Measurements from ENCODE around the gene KLHL11. TPM values are rescaled to one million over a fixed set of nuclear protein-coding genes. Genes with fewer than 3 reads are reported as not detected.

KLHL11 gene, protein sequence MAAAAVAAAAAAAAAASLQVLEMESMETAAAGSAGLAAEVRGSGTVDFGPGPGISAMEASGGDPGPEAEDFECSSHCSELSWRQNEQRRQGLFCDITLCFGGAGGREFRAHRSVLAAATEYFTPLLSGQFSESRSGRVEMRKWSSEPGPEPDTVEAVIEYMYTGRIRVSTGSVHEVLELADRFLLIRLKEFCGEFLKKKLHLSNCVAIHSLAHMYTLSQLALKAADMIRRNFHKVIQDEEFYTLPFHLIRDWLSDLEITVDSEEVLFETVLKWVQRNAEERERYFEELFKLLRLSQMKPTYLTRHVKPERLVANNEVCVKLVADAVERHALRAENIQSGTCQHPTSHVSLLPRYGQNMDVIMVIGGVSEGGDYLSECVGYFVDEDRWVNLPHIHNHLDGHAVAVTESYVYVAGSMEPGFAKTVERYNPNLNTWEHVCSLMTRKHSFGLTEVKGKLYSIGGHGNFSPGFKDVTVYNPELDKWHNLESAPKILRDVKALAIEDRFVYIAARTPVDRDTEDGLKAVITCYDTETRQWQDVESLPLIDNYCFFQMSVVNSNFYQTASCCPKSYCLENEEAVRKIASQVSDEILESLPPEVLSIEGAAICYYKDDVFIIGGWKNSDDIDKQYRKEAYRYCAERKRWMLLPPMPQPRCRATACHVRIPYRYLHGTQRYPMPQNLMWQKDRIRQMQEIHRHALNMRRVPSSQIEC
- total RNA-seq (2022) (25.3 and 25.6 TPM in 2 replicates), Bru-seq, nascent RNA (percentile 69 among the genes with signal in this experiment), BruChase-seq, experiment 1, labeled RNA remaining after a 6-hour chase (percentile 79 among the genes with signal in this experiment), BruChase-seq, experiment 2, labeled RNA remaining after a 2-hour chase (percentile 92 among the genes with signal in this experiment)
- long read RNA-seq, partial matches to known transcripts, result 0 of 1 reads
- long read RNA-seq, other reads (novel, unspliced or antisense), result 0 of 1 reads

DNA sequence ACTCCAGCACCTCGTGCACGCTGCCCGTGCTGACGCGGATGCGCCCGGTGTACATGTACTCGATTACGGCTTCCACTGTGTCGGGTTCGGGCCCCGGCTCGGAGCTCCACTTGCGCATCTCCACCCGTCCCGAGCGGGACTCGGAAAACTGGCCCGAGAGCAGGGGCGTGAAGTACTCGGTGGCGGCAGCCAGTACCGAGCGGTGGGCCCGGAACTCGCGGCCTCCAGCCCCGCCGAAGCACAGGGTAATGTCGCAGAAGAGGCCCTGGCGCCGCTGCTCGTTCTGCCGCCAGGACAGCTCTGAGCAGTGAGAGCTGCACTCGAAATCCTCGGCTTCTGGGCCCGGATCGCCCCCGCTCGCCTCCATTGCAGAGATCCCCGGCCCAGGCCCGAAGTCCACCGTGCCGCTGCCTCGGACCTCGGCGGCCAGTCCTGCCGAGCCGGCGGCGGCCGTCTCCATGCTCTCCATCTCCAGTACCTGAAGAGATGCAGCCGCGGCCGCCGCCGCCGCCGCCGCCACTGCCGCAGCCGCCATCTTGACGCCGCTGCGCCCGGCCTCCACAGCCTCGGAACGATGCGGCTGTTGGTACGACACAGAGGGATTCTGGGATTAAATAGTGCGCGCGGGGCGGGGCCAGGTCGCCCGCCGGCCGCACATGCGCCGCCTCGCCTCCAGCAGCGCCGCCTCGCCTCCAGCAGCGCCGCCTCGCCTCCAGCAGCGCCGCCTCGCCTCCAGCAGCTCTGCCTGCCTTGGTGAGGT, at the start of gene KLHL11:
TSS of gene KLHL11 (minus strand) at position 588 of the 760 bp plus-strand sequence. CDS start at position 535, 53 bp downstream.
- H3K27ac Mint-ChIP-seq (ENCODE audit: unreplicated experiment), result peak within 1 kb of the TSS; percentile 42
- no peaks in the 10 kb centered on the region for H3K27me3 Mint-ChIP-seq (ENCODE audit: unreplicated experiment)
- no TSS peak for BruUV-seq (replicated peaks)
- CTCF ChIA-PET, result interaction anchor here (0.6 to 1.9 kb wide), 9 partner anchors 9 to 243 kb away, joined by 3 to 7 read pairs (median 4); partner anchors contain the start of genes ACLY, EIF1 and ODAD4
- peaks cover 33% of the 10 kb centered on the region for H3K36me3 Mint-ChIP-seq (ENCODE audit: insufficient read depth, unreplicated experiment)
- peaks cover 9% of the 10 kb centered on the region for H3K4me1 Mint-ChIP-seq (ENCODE audit: low read depth, unreplicated experiment)
- intact Hi-C loops (cut with micrococcal nuclease; ENCODE audit: unreplicated experiment), result no loop called here
- H3K9me3 Mint-ChIP-seq (ENCODE audit: low read depth, unreplicated experiment), result no peaks in the 10 kb centered on the region
- H3K4me3 Mint-ChIP-seq (ENCODE audit: low read depth, unreplicated experiment), result no peak within 1 kb of the TSS
- DNase-seq, result peak; percentile 95
- TF ChIP-seq, protein P1, sequence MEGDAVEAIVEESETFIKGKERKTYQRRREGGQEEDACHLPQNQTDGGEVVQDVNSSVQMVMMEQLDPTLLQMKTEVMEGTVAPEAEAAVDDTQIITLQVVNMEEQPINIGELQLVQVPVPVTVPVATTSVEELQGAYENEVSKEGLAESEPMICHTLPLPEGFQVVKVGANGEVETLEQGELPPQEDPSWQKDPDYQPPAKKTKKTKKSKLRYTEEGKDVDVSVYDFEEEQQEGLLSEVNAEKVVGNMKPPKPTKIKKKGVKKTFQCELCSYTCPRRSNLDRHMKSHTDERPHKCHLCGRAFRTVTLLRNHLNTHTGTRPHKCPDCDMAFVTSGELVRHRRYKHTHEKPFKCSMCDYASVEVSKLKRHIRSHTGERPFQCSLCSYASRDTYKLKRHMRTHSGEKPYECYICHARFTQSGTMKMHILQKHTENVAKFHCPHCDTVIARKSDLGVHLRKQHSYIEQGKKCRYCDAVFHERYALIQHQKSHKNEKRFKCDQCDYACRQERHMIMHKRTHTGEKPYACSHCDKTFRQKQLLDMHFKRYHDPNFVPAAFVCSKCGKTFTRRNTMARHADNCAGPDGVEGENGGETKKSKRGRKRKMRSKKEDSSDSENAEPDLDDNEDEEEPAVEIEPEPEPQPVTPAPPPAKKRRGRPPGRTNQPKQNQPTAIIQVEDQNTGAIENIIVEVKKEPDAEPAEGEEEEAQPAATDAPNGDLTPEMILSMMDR (IDR thresholded peaks at IDR 0.05; ENCODE audit: unreplicated experiment), result no peak

DNA sequence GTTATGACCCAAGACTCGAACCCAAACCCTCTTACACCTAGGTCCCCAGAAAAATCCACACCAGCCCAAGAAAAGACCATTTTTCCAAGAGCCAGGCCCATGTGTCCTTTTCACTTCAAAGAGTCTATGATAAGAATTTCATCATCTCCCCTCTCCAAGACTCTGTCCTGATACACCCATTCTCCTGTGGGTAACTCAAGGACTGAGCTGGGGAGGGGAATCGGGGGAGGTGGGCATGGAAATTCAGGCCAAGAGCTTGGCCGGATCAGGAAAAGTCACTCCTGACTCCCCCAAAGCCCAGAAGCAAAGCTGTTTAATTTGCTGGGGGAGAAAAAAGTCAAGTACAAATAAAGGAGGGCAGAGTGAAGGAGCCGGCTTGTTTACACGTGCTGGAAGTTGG, 49.8 kb upstream of the KLHL11 start:
- Mint-ChIP-seq H3K4me3 (ENCODE audit: low read depth, unreplicated experiment) (no peak overlapping the region), H3K36me3 (ENCODE audit: insufficient read depth, unreplicated experiment) (peaks cover 92% of the 10 kb centered on the region), H3K4me1 (ENCODE audit: low read depth, unreplicated experiment) (peaks cover 57% of the 10 kb centered on the region), H3K27me3 (ENCODE audit: unreplicated experiment) (no peaks in the 10 kb centered on the region), H3K9me3 (ENCODE audit: low read depth, unreplicated experiment) (no peaks in the 10 kb centered on the region), H3K27ac (ENCODE audit: unreplicated experiment) (no peak overlapping the region)
- DNase-seq, result no peak
- intact Hi-C loops (cut with micrococcal nuclease; ENCODE audit: unreplicated experiment), result no loop called here
- TF ChIP-seq, protein P1 (IDR thresholded peaks at IDR 0.05; ENCODE audit: unreplicated experiment), result no peak
- CTCF ChIA-PET, result interaction anchor here (0.6 kb wide), 1 partner anchor 191 kb away, joined by 4 read pairs; no protein-coding TSS in a partner anchor
- BruUV-seq (replicated peaks), result no TSS peak

- intact Hi-C loops (cut with micrococcal nuclease; ENCODE audit: unreplicated experiment), result no loop called here
- CTCF ChIA-PET, result interaction anchor here (0.6 to 1.5 kb wide), 2 partner anchors 21 to 163 kb away, joined by 3 read pairs; no protein-coding TSS in a partner anchor
- TF ChIP-seq, protein P1 (IDR thresholded peaks at IDR 0.05; ENCODE audit: unreplicated experiment), result no peak
- no peaks in the 10 kb centered on the region for H3K9me3 Mint-ChIP-seq (ENCODE audit: low read depth, unreplicated experiment)
- DNase-seq, result no peak
- H3K27me3 Mint-ChIP-seq (ENCODE audit: unreplicated experiment), result no peaks in the 10 kb centered on the region
- no peak overlapping the region for H3K27ac Mint-ChIP-seq (ENCODE audit: unreplicated experiment)
- no peak overlapping the region for H3K4me3 Mint-ChIP-seq (ENCODE audit: low read depth, unreplicated experiment)
- BruUV-seq (replicated peaks), result no TSS peak
- peaks cover 60% of the 10 kb centered on the region for H3K4me1 Mint-ChIP-seq (ENCODE audit: low read depth, unreplicated experiment)
- peaks cover 93% of the 10 kb centered on the region for H3K36me3 Mint-ChIP-seq (ENCODE audit: insufficient read depth, unreplicated experiment)
Measured at GRCh38 chr17:41914358-41914766, 49.1 kb upstream of the KLHL11 start.

- Mint-ChIP-seq H3K27ac (ENCODE audit: unreplicated experiment) (peak overlapping the region; percentile 23), H3K27me3 (ENCODE audit: unreplicated experiment) (no peaks in the 10 kb centered on the region), H3K36me3 (ENCODE audit: insufficient read depth, unreplicated experiment) (peaks cover 91% of the 10 kb centered on the region), H3K9me3 (ENCODE audit: low read depth, unreplicated experiment) (no peaks in the 10 kb centered on the region), H3K4me1 (ENCODE audit: low read depth, unreplicated experiment) (peaks cover 65% of the 10 kb centered on the region), H3K4me3 (ENCODE audit: low read depth, unreplicated experiment) (no peak overlapping the region)
- intact Hi-C loops (cut with micrococcal nuclease; ENCODE audit: unreplicated experiment), result no loop called here
- CTCF ChIA-PET, result interaction anchor here (0.6 to 1.5 kb wide), 2 partner anchors 21 to 162 kb away, joined by 3 read pairs; no protein-coding TSS in a partner anchor
- BruUV-seq (replicated peaks), result no TSS peak
- no peak for DNase-seq
- TF ChIP-seq, protein P1 (IDR thresholded peaks at IDR 0.05; ENCODE audit: unreplicated experiment), result no peak
Measured at GRCh38 chr17:41913798-41914197, 48.6 kb upstream of the KLHL11 start.
